H1 (cell line): ENCODE data around the gene TAPT1. TPM values are rescaled to one million over a fixed set of nuclear protein-coding genes. Genes with fewer than 3 reads are reported as not detected.

Experiments
- CTCF ChIA-PET: fragments of 300-600 bp; sonication (Branson Sonifier 250); formaldehyde crosslinking; loops from one replicate; lab custom pipeline; 2021; ENCODE audit not compliant: partially characterized antibody; lab: Charles Lee
- POLR2A ChIA-PET: fragments of 300-600 bp; sonication (Branson Sonifier 250); formaldehyde crosslinking; loops from one replicate; lab custom pipeline; 2021; ENCODE audit warnings: inconsistent platforms; ENCODE audit not compliant: partially characterized antibody; lab: Charles Lee
- DNase-seq, 2 experiments: peaks; one replicate each; pipeline versions ENCODE4 v3.0.0 to v3.0.0-alpha.2; 2010 to 2022; ENCODE audit warnings: low spot score in 2 of 2, low read depth in 1 of 2, mixed read lengths in 1 of 2
- FAIRE-seq: peaks from 2 replicates; lab custom pipeline; 2011; peaks lifted over from hg19 to GRCh38; lab: Jason Lieb, UNC
- H2AFZ ChIP-seq: 2 replicates; pipeline ENCODE4 v1.8.1; 2012; ENCODE audit warnings: low read length, inconsistent platforms
- H2AK5ac ChIP-seq: 2 replicates; pipeline ENCODE4 v1.6.1; 2013; ENCODE audit warnings: low read depth, low read length
- H2BK120ac ChIP-seq: replicated peaks from 2 replicates; pipeline ENCODE3; 2013; ENCODE audit warnings: low read depth, low read length, inconsistent platforms
- H2BK12ac ChIP-seq: 2 replicates; pipeline ENCODE4 v1.6.1; 2013; ENCODE audit warnings: low read depth, low read length
- H2BK15ac ChIP-seq: 2 replicates; pipeline ENCODE4 v1.6.1; 2013; ENCODE audit warnings: low read length
- H2BK20ac ChIP-seq: 2 replicates; pipeline ENCODE4 v1.6.1; 2013; ENCODE audit warnings: low read length
- H2BK5ac ChIP-seq: 2 replicates; pipeline ENCODE4 v1.6.1; 2013; ENCODE audit warnings: low read depth, low read length
- H3K14ac ChIP-seq: 2 replicates; pipeline ENCODE4 v1.6.1; 2013; ENCODE audit warnings: inconsistent platforms; ENCODE audit not compliant: insufficient read length
- H3K18ac ChIP-seq: 2 replicates; pipeline ENCODE4 v1.6.1; 2013; ENCODE audit warnings: low read length; ENCODE audit errors: extremely low read depth
- H3K23ac ChIP-seq: 2 replicates; pipeline ENCODE4 v1.6.1; 2013; ENCODE audit warnings: inconsistent platforms; ENCODE audit not compliant: insufficient read length
- H3K23me2 ChIP-seq: 2 replicates; pipeline ENCODE4 v1.6.1; 2013; ENCODE audit warnings: low read depth, low read length
- H3K27ac ChIP-seq: 2 replicates; pipeline ENCODE4 v1.6.1; 2011; ENCODE audit warnings: low read depth, low read length, inconsistent platforms
- H3K27me3 ChIP-seq, 4 experiments: replicated peaks in 1 of 4; 1 replicate in 1 of 4; 2 replicates in 3 of 4; pipeline versions ENCODE4 v1.6.1 to v1.8.1; 2011 to 2013; ENCODE audit warnings: low read length in 3 of 4, mild to moderate bottlenecking in 3 of 4, inconsistent platforms in 2 of 4, mixed read lengths in 2 of 4, moderate library complexity in 1 of 4; ENCODE audit not compliant: control insufficient read depth in 3 of 4, insufficient read depth in 3 of 4; ENCODE audit errors: extremely low read depth in 1 of 4
- H3K36me3 ChIP-seq, 4 experiments: 2 replicates each; pipeline versions ENCODE4 v1.6.1 to v1.8.1; 2011 to 2013; ENCODE audit warnings: mild to moderate bottlenecking in 4 of 4, low read length in 3 of 4, moderate library complexity in 2 of 4, control low read depth in 1 of 4, inconsistent platforms in 1 of 4; ENCODE audit not compliant: insufficient read depth in 4 of 4, control insufficient read depth in 2 of 4
- H3K4ac ChIP-seq: replicated peaks from 2 replicates; pipeline ENCODE3; 2013; ENCODE audit warnings: low read length, low read depth, mixed read lengths, inconsistent platforms; ENCODE audit not compliant: insufficient read length
- H3K4me1 ChIP-seq, 4 experiments: replicated peaks in 1 of 4; 1 replicate in 1 of 4; 2 replicates in 3 of 4; pipeline versions ENCODE4 v1.6.1 to v1.8.1; 2011 to 2013; ENCODE audit warnings: low read length in 3 of 4, inconsistent platforms in 2 of 4, mixed read lengths in 1 of 4; ENCODE audit not compliant: insufficient read depth in 4 of 4, control insufficient read depth in 3 of 4
- H3K4me2 ChIP-seq, 2 experiments: 2 replicates each; pipeline versions ENCODE4 v1.6.1 to v1.8.1; 2011 to 2013; ENCODE audit warnings: low read depth in 2 of 2, low read length in 2 of 2, control low read depth in 1 of 2, inconsistent platforms in 1 of 2, mild to moderate bottlenecking in 1 of 2; ENCODE audit not compliant: insufficient read depth in 1 of 2
- H3K4me3 ChIP-seq, 4 experiments: fragments of 200-600, 300-600 bp in 1 of 4; sonication (generic), shearing (Covaris generic), sonication (Bioruptor Twin) in 1 of 4; 2 replicates each; pipeline versions ENCODE4 v1.5.1 to v1.8.1; 2011 to 2016; ENCODE audit warnings: low read length in 4 of 4, low read depth in 3 of 4, control low read depth in 2 of 4, inconsistent platforms in 2 of 4, mild to moderate bottlenecking in 2 of 4, mixed read lengths in 1 of 4, moderate library complexity in 1 of 4; ENCODE audit not compliant: insufficient read depth in 2 of 4; ENCODE audit errors: extremely low read depth in 1 of 4
- H3K56ac ChIP-seq: replicated peaks from 2 replicates; pipeline ENCODE3; 2013; ENCODE audit warnings: low read depth, mild to moderate bottlenecking, mixed read lengths, low read length, inconsistent platforms; ENCODE audit not compliant: insufficient read length
- H3K79me1 ChIP-seq: 2 replicates; pipeline ENCODE4 v1.6.1; 2013; ENCODE audit warnings: low read depth, low read length, control low read depth
- H3K79me2 ChIP-seq, 2 experiments: 2 replicates each; pipeline versions ENCODE4 v1.6.1 to v1.8.1; 2012 to 2013; ENCODE audit warnings: low read length in 2 of 2, mild to moderate bottlenecking in 2 of 2, inconsistent platforms in 1 of 2; ENCODE audit not compliant: insufficient read depth in 2 of 2, control insufficient read depth in 1 of 2
- H3K9ac ChIP-seq, 4 experiments: replicated peaks in 1 of 4; 1 replicate in 1 of 4; 2 replicates in 3 of 4; pipeline versions ENCODE4 v1.6.1 to v1.8.1; 2011 to 2013; ENCODE audit warnings: low read depth in 3 of 4, low read length in 3 of 4, control low read depth in 2 of 4, mild to moderate bottlenecking in 2 of 4, moderate library complexity in 2 of 4, inconsistent platforms in 1 of 4; ENCODE audit errors: extremely low read depth in 1 of 4
- H3K9me3 ChIP-seq, 2 experiments: 2 replicates each; pipeline versions ENCODE4 v1.6.1 to v1.8.1; 2012 to 2013; ENCODE audit warnings: mild to moderate bottlenecking in 2 of 2, moderate library complexity in 2 of 2, control low read depth in 1 of 2, inconsistent platforms in 1 of 2, low read depth in 1 of 2, low read length in 1 of 2, mixed read lengths in 1 of 2; ENCODE audit not compliant: insufficient read depth in 2 of 2
- H4K20me1 ChIP-seq, 2 experiments: replicated peaks in 1 of 2; 2 replicates each; pipeline versions ENCODE3 to v1.8.1; 2011 to 2013; ENCODE audit warnings: inconsistent platforms in 2 of 2, low read length in 2 of 2, mild to moderate bottlenecking in 1 of 2; ENCODE audit not compliant: insufficient read depth in 2 of 2, control insufficient read depth in 1 of 2
- H4K5ac ChIP-seq: 2 replicates; pipeline ENCODE4 v1.6.1; 2013; ENCODE audit warnings: low read length, low read depth, mixed read lengths, inconsistent platforms; ENCODE audit not compliant: insufficient read length
- H4K8ac ChIP-seq: 2 replicates; pipeline ENCODE4 v1.8.0; 2013; ENCODE audit warnings: mild to moderate bottlenecking, moderate library complexity, low read length, inconsistent platforms; ENCODE audit not compliant: insufficient read depth; ENCODE audit errors: extremely low read depth
- H4K91ac ChIP-seq: replicated peaks from 2 replicates; pipeline ENCODE3; 2013; ENCODE audit warnings: low read length, mixed read lengths, inconsistent platforms; ENCODE audit not compliant: insufficient read length
- CBX5 ChIP-seq: fragments of 300-800, 300-1000 bp; sonication (generic); IDR thresholded peaks from 2 replicates; pipeline ENCODE4 v1.7.1; 2016; ENCODE audit warnings: antibody characterized with exemption, low read length, low read depth
- CEBPB ChIP-seq: IDR thresholded peaks from 2 replicates; pipeline ENCODE4 v1.6.1; 2012; ENCODE audit warnings: low read depth, low read length
- CHD1 ChIP-seq: IDR thresholded peaks from 2 replicates; pipeline ENCODE4 v1.6.1; 2012; ENCODE audit warnings: low read depth, low read length, improper control_type of control experiment
- JUN ChIP-seq: IDR thresholded peaks from 2 replicates; pipeline ENCODE4 v1.6.1; 2011; ENCODE audit warnings: low read depth, mild to moderate bottlenecking, improper control_type of control experiment, low read length
- POLR2AphosphoS5 ChIP-seq: IDR thresholded peaks from 2 replicates; pipeline ENCODE4 v1.6.1; 2011; ENCODE audit warnings: low read depth, low read length
- RAD21 ChIP-seq, 2 experiments: IDR thresholded peaks in 1 of 2; conservative IDR thresholded peaks in 1 of 2; 2 replicates each; pipeline ENCODE4 v1.6.1; 2011; ENCODE audit warnings: low read depth in 2 of 2, low read length in 2 of 2, improper control_type of control experiment in 1 of 2, inconsistent platforms in 1 of 2, mild to moderate bottlenecking in 1 of 2, moderate library complexity in 1 of 2
- RXRA ChIP-seq: IDR thresholded peaks from 2 replicates; pipeline ENCODE4 v1.6.1; 2011; ENCODE audit warnings: low read depth, mild to moderate bottlenecking, low read length, moderate library complexity; ENCODE audit not compliant: insufficient read depth
- WGBS, 2 experiments: shearing (Covaris generic) in 1 of 2; methylation state at CpG; one replicate each; pipeline versions ENCODE4 v1.1.6 to v1.1.7; 2013 to 2015; ENCODE audit warnings: low lambda C conversion rate in 2 of 2, mixed read lengths in 2 of 2, inconsistent platforms in 1 of 2, low coverage in 1 of 2, missing lambda C conversion rate in 1 of 2; ENCODE audit not compliant: insufficient replicate concordance in 2 of 2, insufficient coverage in 1 of 2, insufficient read length in 1 of 2; ENCODE audit errors: extremely low coverage in 1 of 2, missing lambda C conversion rate in 1 of 2; 5-methylcytosine and 5-hydroxymethylcytosine counted together
- polyA plus RNA-seq, 7 experiments: library from polyadenylated mRNA; depleted of rRNA in 3 of 7; stranded (reverse) in 5 of 7; unstranded in 2 of 7; fragments of >200 nt in 5 of 7; fragments of 200-250 nt in 2 of 7; gene quantifications; 1 replicate in 5 of 7; 2 replicates in 1 of 7; 4 replicates in 1 of 7; pipeline versions ENCODE4 v1.2.1 to v1.2.3, GENCODE V29; 2011 to 2013; ENCODE audit warnings: missing spikeins in 2 of 7, mixed read lengths in 2 of 7
- total RNA-seq: library from RNA; stranded (reverse); fragmentation: NEBNext Ultra II Directional; extraction: Animal tissue kit (Norgen Biotek cat#: 25700); gene quantifications from 2 replicates; pipeline ENCODE4 v1.2.1, GENCODE V29; 2021
- TF ChIP-seq, protein P1 (sequence below): IDR thresholded peaks from 2 replicates; pipeline ENCODE4 v1.6.1; 2011; ENCODE audit warnings: low read length, improper control_type of control experiment

TAPT1 gene
- total and polyA plus RNA-seq, 2 of the 8 experiments (the other 6 are each of a cell fraction or from before 2014, with no cell fraction given): 4.2 to 15.3 TPM

DNA sequence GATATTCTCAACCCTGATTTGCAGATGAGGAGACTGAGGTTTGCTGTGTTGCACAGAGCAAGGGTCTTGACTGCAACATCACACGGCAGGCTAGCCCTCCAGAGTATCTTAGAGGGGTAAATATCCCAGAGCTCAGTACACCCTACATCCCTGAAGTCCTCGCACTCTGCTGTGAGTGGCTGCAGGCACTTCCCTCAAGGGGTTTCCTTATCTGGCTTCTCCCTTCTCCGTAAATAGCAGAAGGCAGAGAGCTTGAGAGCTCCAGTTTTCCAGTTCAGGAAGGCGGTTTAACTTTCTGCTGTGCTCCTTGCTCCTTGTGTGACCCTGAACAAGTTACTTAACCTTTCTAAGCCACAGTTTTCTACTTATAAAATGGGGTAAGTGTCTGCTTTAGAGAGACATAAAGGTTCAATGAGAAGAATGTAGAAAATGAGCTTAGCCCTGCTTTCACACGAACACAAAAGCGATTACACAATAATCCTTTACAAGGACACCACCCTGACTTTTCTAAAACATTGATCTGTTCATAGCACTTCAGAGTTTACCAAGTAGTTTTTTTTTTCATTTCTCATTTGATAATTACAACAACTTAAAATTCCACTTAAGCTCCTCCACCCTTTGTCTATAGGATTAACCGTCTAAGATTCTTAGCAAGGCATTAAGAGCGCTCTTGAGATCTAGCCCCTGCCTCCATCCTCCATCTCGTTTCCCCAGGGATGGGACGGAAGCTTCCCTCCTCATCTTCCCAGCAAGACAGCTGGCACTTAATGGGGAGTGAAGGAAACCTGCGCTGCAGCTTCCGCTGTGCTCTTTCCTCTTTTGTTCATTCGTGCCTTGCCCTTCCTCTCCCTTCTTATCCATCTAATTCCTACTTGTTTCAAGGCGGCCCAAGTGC, 68.4 kb downstream of the TAPT1 start:
- Histone ChIP-seq H3K27me3 (no peaks in the 10 kb centered on the region), H3K79me2 (no peaks in the 10 kb centered on the region), H3K9me3 (no peaks in the 10 kb centered on the region), H3K4me2 (no peak overlapping the region), H3K4me1 (no peaks in the 10 kb centered on the region; a peak in 3 of 7 replicates), H4K20me1 (no peaks in the 10 kb centered on the region), H2AK5ac (no peak overlapping the region), H4K91ac (no peak overlapping the region), H4K5ac (no peak overlapping the region), H2AFZ (no peak overlapping the region), H3K27ac (no peak overlapping the region), H3K18ac (no peak overlapping the region), H3K23me2 (no peaks in the 10 kb centered on the region), H4K8ac (no peak overlapping the region), H2BK5ac (no peak overlapping the region), H2BK15ac (no peak overlapping the region), H2BK120ac (no peak overlapping the region), H2BK20ac (no peak overlapping the region), H3K36me3 (peaks cover 0 to 3% (median 1%) of the 10 kb centered on the region in 4 experiments; a peak in 1 of 8 replicates), H3K23ac (no peak overlapping the region), H3K9ac (no peak overlapping the region), H3K4me3 (no peak overlapping the region), H3K4ac (no peak overlapping the region), H3K56ac (no peak overlapping the region), H3K79me1 (no peaks in the 10 kb centered on the region), H2BK12ac (no peak overlapping the region), H3K14ac (no peak overlapping the region)
- no peak for TF ChIP-seq RAD21 (IDR thresholded peaks at IDR 0.05 in 1 of 2, conservative IDR thresholded peaks at IDR 0.05 in 1 of 2; ENCODE audit: low read depth in 2 of 2, low read length in 2 of 2)
- TF ChIP-seq CEBPB: 0 out of 2 replicates have a peak, but pooled peaks have one; percentile 40
- no peak for TF ChIP-seq JUN
- no peak for TF ChIP-seq CHD1
- no peak for TF ChIP-seq CBX5
- TF ChIP-seq POLR2AphosphoS5: no peak
- no peak for TF ChIP-seq RXRA
- TF ChIP-seq, protein P1, sequence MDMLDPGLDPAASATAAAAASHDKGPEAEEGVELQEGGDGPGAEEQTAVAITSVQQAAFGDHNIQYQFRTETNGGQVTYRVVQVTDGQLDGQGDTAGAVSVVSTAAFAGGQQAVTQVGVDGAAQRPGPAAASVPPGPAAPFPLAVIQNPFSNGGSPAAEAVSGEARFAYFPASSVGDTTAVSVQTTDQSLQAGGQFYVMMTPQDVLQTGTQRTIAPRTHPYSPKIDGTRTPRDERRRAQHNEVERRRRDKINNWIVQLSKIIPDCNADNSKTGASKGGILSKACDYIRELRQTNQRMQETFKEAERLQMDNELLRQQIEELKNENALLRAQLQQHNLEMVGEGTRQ: no peak
- ChIA-PET POLR2A (interaction anchor here (0.8 to 1.9 kb wide), 5 partner anchors 8 to 76 kb away, joined by 3 to 6 read pairs (median 4); no protein-coding TSS in a partner anchor), CTCF (interaction anchor here (0.8 to 2.5 kb wide), 5 partner anchors 8 to 129 kb away, joined by 3 to 7 read pairs (median 4); no protein-coding TSS in a partner anchor)
- DNase-seq (no peak), FAIRE-seq (no peak)
- WGBS, 2 experiments: 79% methylated on average over 14 of the region's 14 CpGs; no CpG with 5 or more reads in 1 of the 2 experiments
